ENCODE measurements around the gene PAPSS2. TPM values are rescaled to one million over a fixed set of nuclear protein-coding genes. Genes with fewer than 3 reads are reported as not detected.

The PAPSS2 gene
- total RNA-seq, 2 donors from 2014 or later: 16.9 to 17.5 TPM

DNA sequence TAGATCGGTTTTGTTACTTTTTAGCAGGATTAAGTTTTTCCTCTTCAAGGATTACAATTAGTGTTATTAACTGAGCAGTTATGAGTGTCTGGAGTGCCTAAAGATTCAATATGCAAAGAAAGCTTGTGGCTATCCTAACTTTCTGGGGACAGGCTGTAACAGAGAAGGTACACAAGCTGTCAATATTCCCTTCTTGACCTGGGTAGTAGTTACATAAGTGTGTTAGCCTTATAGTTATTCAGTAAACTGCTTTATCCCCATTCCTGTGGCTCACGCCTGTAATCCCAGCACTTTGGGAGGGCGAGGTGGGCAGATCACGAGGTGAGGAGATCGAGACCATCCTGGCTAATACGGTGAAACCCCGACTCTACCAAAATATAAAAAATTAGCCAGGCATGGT is 126.7 kb downstream of the PAPSS2 start:
- no peak for TF ChIP-seq POLR2A (IDR thresholded peaks at IDR 0.05)
- TF ChIP-seq, protein P1, sequence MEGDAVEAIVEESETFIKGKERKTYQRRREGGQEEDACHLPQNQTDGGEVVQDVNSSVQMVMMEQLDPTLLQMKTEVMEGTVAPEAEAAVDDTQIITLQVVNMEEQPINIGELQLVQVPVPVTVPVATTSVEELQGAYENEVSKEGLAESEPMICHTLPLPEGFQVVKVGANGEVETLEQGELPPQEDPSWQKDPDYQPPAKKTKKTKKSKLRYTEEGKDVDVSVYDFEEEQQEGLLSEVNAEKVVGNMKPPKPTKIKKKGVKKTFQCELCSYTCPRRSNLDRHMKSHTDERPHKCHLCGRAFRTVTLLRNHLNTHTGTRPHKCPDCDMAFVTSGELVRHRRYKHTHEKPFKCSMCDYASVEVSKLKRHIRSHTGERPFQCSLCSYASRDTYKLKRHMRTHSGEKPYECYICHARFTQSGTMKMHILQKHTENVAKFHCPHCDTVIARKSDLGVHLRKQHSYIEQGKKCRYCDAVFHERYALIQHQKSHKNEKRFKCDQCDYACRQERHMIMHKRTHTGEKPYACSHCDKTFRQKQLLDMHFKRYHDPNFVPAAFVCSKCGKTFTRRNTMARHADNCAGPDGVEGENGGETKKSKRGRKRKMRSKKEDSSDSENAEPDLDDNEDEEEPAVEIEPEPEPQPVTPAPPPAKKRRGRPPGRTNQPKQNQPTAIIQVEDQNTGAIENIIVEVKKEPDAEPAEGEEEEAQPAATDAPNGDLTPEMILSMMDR (IDR thresholded peaks at IDR 0.05): no peak
- no peaks in the 10 kb centered on the region for H3K4me1 ChIP-seq
- 96 to 97% methylated on average over 7 of the region's 7 CpGs for WGBS, 2 donors
- no peak for ATAC-seq
- no peak for DNase-seq
- intact Hi-C loops (cut with DNase I): no loop called here
- H3K27me3 ChIP-seq: no peaks in the 10 kb centered on the region
- peaks cover 0 to 6% of the 10 kb centered on the region in 2 donors for H3K36me3 ChIP-seq (replicated peaks in 1 of 2; ENCODE audit: insufficient read depth in 1 of 2, low read depth in 2 of 2)
- no peak overlapping the region for H3K4me3 ChIP-seq
- H3K27ac ChIP-seq: no peak overlapping the region
- no peaks in the 10 kb centered on the region for H3K9me3 ChIP-seq

DNA sequence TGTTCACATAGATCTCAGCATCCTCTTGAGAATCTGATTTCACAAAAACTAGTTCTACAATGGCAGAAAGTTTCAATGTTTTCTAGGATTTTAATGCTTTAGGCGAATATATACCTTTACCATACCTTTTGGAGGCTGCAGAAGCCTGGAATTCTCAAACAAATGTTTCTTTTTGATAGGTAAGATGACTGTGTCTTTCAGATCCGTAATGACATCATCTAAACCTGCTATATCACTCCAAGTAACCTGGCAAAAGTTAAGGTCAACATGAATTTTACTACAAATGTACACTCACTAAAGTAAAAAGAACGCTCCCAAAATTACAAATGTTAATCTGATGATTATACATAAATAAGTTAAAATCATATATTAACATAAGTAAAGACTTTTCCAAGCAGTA is 130.5 kb downstream of the PAPSS2 start:
- no peak for TF ChIP-seq POLR2A (IDR thresholded peaks at IDR 0.05)
- TF ChIP-seq, protein P1 (IDR thresholded peaks at IDR 0.05): no peak
- 89 to 94% methylated on average over 3 of the region's 3 CpGs for WGBS, 2 donors
- Histone ChIP-seq H3K27ac (no peak overlapping the region), H3K36me3 (replicated peaks in 1 of 2; ENCODE audit: insufficient read depth in 1 of 2, low read depth in 2 of 2) (peaks cover 0 to 5% of the 10 kb centered on the region in 2 donors), H3K4me1 (no peaks in the 10 kb centered on the region), H3K4me3 (no peak overlapping the region), H3K27me3 (no peaks in the 10 kb centered on the region), H3K9me3 (no peaks in the 10 kb centered on the region)
- intact Hi-C loops (cut with DNase I): no loop called here
- no peak for DNase-seq
- no peak for ATAC-seq

DNA sequence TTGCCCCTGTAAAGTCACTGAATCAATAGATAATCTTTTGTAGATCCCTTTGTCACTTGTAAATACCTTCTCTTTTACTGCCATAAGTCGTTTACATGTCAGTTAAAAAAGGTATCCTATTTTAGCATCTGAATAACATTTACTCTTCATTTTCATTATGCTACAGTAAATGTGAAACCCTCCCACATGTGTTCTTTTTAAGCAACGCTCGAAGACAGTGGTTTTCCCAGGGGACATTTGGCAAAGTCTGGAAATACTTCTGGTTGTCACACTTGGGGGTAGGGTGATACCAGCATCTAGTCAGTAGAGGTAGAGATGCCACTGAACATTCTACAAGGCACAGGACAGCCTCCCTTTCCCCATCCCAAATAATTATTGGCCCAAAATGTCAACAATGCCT is 134.6 kb downstream of the PAPSS2 start:
- Histone ChIP-seq H3K9me3 (no peaks in the 10 kb centered on the region), H3K4me1 (no peaks in the 10 kb centered on the region), H3K27ac (no peak overlapping the region), H3K27me3 (no peaks in the 10 kb centered on the region), H3K4me3 (no peak overlapping the region), H3K36me3 (replicated peaks in 1 of 2; ENCODE audit: insufficient read depth in 1 of 2, low read depth in 2 of 2) (peaks cover 0 to 1% of the 10 kb centered on the region in 2 donors)
- ATAC-seq: no peak
- 80 to 89% methylated on average over 3 of the region's 3 CpGs for WGBS, 2 donors
- TF ChIP-seq POLR2A (IDR thresholded peaks at IDR 0.05): no peak
- TF ChIP-seq, protein P1 (IDR thresholded peaks at IDR 0.05): no peak
- DNase-seq: no peak
- intact Hi-C loops (cut with DNase I): no loop called here

Other genes starting within 250 kb of the PAPSS2 start
- 10 to 100 TPM in 1 of 2 donors, 1 to 10 TPM in 1; 8.9 to 18.9 TPM for gene MINPP1, start 155.0 kb upstream of the PAPSS2 start, total RNA-seq
- gene ATAD1, start 158.3 kb downstream of the PAPSS2 start, total RNA-seq: 10 to 100 TPM in 1 of 2 donors, 1 to 10 TPM in 1; 9.6 to 16.9 TPM
- gene KLLN, start 203.7 kb downstream of the PAPSS2 start, total RNA-seq: under 1 TPM; 0.78 to 0.99 TPM
- gene PTEN, start 203.7 kb downstream of the PAPSS2 start, total RNA-seq: 100 to 1,000 TPM; 105 to 227 TPM

All from body of pancreas (tissue), 4 donors.